ENCODE measurements around the gene TOM1.

The TOM1 gene

DNA sequence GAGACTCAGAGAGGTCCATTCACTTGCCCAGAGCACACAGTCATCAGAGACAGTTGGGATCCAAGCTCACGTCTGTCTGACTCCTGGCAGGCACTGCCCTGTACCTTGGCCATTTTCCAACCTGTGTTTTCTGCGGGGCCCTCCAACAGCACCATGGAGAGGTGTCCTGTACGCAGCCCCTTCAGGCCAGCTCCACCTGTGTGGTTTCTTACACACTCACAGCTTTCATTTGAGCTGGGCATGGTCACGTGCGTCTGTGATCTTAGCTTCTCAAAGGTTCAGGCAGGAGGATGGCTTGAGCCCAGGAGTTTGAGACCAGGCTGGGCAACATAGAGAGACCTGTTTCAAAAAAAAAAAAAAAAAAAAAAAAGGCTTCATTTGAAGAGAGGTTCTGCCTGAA, 24.4 kb downstream of the TOM1 start:
- DNase-seq = no peak

DNA sequence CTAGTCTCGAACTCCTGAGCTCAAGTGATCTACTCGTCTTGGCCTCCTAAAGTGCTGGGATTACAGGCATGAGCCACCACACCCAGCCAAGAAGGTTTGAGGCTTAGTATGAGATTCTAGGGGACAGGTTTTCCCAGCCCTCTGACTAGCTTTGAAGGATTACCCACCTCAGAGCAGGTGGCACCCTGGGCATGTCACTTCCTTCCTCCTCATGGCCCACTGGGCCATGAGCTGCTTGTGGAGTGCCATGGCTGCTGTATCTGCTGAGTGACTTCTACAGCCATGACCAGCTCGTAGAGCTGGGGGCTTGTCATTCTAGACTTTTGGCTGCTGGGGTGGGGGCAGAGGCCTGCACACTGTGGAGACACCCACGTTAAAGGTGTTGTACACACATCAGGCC, 25.1 kb downstream of the TOM1 start:
- DNase-seq = no peak

DNA sequence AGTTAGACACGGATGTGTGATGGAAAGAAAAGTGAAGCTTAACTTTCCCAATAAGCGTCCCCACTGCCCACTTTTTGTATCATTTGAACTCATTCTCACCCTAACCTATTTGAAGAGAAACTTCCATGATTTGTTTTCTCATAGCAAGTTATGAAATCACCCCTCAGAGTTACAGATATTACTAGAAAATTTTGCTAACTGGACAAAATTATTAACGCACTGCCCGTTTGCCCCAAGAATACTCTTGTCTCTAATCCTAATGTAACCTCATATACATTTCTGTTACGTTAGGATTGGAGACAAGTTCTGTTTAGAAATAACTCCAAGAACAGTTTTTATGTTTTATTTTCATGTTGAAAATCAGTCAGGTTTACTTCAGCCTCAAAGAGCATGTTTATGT, 25.5 kb downstream of the TOM1 start:
- DNase-seq = no peak

DNA sequence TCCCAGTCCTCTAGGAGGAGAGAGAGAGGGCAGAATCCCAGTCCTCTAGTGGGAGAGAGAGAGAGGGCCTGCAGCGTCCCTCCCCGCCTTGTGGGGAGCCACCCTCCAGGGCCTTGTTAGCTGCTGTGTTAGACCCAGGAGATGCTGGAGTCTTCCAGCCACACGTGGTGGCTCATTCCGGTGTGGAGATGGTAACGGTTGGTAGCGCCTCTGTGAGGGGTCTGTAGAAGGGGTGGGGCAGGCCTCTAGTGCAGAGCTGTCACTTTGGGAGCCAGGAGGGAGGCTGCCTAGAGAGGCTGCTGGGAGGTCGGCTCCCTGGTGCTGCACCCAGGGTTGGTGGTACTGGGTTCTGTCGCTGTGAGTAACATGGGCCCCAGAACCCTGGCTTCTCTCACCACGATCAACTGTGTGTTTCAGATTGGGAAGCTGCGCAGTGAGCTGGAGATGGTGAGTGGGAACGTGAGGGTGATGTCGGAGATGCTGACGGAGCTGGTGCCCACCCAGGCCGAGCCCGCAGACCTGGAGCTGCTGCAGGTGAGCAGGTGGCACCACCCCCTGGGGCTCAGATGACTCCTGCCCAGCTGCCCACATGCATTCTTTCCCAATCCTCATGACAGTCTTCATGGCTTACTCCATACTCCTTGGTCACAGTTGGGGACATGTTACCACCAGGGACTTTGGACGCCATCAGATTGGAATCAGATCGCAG, 27.3 kb downstream of the TOM1 start:
- no peak for DNase-seq

DNA sequence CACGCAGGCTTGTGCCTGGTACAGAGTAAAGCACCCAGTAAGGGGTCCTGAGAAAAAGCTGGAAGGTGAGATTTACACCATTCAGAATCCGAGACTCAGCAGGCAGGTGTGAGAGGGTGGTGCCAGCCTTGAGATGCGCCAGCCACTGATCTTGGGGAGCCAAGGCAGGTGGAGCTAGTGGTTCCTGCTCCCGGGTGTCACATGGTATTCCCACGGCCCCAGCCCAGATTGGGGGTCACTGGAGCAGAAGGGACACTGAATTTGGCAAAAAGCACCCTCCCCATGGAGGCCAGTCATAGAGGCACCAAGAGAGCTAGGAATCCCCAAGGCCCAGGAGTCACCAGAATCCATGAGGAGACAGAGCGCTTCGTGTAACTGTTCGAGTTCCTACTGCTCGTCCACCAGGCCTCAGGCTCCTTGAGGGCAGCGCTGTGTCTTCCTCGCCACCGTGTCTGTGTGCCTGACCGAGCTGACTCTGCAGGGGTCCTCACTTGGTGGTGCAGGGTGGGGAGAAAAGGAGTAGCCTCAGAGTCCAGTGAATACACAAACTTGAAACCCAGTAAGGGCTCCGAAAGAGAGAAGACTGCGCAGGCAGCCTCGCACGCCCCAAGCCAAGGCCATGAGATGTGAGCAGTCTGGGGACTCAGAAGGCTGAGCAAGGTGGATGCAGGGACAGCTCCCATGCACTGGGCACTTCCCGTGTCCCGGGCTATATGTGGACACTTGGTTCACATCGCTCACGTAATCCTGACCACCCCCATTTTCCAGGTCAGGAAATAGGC, 28.2 kb downstream of the TOM1 start:
- no peak for DNase-seq

DNA sequence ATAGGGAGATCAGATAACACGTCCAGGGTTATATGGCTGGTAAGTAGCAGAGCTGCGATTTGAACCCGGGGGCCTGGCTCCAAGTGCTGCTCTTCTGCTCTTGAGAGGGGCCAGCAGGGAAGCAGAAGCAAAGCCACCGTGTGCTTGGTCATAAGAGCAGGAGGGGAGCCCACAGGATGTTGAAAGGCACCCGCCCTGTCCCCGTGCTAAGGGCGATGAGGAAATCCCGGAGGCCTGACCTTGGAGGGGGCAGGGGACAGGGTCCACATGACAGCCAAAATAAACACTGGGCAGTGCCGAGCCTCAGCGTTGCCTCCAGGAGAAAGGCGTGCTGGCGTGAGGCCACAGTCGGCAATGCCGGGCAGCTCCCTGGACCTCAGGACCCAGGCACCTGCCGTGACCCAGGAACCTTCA, 28.8 kb downstream of the TOM1 start:
- DNase-seq = no peak

DNA sequence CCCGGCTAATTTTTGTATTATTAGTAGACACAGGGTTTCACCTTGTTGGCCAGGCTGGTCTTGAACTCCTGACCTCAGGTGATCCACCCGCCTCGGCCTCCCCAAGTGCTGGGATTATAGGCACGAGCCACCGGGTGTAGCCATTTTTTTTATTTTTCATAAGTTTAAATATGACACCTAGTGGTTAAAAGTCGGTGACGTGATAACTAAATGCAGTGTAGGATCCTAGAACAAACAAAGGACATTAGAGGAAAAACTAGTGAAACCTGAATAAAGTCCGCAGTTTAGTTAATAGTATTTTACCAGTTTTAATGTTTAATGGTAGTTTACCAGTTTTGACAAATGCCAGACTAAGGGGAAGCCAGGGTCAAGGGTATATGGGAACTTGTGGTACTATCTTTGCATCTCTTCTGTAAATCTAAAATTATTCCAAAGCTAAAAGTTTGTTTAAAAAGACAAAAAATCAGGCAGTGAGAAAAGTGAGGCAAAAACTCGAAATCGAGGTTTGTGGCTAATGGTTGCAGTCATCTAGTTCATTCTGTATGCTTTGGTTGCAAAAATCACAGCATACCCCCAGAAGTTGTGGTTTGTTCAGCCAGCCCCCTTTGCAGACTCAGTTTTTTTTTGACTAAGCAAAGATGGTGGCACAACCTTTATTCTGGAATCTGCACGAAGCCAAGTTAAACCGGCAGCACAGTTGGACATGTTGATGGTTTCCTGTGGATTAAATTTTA, 29.6 kb downstream of the TOM1 start:
- no peak for DNase-seq

DNA sequence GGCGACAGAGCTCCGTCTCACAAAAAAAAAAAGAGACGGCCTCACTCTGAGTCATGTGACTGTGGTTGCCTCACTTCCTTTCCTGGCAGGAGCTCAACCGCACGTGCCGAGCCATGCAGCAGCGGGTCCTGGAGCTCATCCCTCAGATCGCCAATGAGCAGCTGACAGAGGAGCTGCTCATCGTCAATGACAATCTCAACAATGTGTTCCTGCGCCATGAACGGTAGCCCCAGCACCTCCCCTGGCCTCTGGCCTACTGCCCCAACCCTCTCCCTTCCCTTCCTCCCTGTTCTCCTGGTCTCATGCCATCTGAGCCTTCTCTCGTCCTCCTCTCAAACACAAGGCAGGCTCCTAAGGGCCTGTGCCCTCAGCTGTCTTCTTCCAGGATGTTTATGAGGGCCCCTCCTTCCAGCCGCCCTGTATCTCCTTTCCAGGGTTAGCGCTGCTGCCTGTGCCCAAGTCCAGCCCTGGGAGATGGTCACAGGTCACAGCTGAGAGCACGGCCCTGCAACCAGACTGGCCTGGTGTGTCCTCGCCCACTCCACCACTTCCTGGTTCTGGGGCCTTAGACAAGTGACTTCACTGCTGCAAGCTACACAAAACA, 30.7 kb downstream of the TOM1 start:
- peak; percentile 84 for DNase-seq

DNA sequence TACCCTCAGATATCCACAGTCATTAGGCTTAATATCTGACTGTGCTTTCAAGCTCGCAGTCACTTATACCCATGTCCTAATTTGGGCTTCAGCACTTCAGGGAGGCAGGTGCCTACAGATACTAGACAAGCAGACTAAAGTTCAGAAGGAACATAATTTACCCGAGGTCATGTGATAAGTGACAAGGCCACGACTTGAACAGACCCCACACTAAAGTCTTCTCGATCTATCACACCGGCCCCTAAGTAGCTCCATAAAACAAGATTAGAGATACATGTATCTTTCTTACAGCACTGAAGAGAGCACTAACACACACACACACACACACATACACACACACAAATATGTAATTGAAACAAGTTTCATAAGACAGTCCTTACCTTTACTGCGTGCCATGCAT, 32.6 kb downstream of the TOM1 start:
- DNase-seq = no peak

DNA sequence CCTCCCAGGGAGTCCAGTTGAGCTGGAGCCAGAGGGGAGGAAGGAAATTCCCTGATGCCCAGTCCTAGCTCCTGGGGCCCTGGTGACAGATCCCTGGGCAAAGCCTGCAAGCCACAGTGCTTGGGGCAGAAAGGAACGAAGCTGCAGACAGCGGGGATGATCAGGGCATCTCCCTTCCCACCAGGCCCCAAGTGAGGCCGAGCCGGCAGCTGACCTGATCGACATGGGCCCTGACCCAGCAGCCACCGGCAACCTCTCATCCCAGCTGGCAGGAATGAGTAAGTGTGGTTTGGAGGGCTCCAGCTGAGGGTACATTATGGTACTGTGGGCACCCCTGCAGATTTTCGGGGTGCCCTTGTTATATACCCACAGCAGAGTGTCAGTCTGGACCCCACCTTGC, 33.5 kb downstream of the TOM1 start:
- DNase-seq = no peak

DNA sequence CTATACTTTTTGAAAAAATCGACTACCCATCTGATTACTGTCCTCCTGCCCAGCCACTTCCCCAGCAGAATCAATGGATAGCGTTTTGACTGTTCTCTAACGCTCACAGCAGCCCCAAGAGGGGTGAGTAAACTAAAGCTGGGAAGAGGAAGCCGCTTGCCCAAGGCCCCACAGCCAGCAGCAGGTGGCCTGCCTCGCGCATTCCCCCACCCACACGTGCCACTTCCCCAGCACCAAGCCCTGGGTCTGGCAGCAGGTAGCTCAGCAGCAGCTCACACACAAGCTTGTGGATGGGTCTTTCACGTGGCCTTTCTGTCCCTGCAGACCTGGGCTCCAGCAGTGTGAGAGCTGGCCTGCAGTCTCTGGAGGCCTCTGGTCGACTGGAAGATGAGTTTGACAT, 34.3 kb downstream of the TOM1 start:
- no peak for DNase-seq

DNA sequence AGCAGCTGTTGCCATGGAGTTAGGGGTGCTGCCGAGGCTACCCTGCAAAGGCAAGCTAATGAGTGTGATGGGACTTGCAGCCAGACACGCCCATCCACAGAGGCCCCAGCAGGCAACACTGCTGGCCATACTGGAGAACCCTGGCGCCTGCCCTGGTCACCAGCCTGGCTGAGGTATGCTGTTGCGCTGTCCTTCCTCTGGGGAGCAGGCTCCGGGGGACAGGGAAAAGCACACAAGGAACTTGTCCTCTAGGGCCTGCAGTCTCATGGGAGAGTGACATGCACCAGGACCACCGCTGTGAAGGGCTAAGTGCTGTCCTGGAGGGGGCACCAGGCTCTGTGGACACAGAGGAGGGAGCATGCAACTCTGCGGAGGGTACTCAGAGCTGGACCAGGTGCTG, 35.8 kb downstream of the TOM1 start:
- DNase-seq = no peak

DNA sequence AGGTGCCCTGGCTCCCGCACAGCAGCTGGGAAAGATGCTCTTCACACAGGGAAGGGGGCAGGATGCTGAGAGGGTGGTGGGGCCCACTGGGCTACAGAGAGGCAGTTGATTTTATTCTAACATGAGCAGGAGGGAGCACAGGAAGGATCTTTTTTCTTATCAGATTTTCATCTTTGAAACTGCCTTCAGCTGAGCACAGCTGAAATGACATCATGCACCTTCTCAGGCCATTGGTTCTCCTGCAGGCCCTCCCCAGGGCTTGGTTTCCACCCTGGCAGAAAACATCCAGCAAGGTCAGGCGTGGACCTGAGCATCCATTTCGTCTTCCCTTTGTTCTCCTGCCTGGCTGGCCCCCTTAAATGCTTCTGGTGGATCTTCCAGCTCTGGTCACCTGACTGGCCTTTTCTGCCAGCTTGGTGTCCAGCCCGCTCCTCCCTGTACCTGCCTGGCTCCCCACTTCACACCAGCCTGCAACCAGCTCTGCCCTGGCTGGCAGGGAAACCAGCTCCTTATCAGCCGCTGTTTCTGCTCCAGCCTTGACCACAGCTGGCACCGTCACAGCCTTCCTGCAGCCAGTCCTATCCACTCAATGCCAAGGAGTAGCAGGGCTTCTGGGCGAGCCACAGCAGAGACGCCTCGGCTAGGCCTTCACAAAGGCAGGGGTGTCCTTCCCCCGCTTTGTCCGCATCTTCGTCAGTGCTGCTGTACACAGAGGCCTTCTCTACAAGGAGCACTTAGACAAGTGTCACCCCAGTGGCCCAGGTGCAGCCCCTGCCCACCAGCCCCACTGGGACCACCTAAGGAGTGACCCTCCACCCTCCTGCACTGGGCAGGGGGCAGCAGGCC, 36.5 kb downstream of the TOM1 start:
- no peak for DNase-seq

DNA sequence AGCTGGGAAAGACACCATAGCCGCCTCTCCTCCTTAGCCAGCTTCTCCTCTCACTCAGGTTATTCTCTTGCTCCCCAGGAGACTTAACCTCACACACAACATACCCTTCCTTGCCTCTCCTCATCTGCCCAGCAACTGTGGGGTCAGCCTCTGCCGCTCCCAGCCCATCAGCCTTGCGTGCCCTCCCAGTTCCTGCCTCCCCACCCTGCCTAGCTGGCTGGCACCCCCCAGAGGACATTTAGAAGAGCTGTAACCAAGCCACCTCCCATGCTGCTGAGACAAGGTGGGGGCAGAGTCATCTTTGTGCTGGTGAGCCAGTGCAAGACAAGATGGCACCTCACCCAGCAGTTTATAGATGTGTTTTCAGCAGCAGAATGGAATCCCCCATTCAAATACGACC, 38.2 kb downstream of the TOM1 start:
- DNase-seq = no peak

DNA sequence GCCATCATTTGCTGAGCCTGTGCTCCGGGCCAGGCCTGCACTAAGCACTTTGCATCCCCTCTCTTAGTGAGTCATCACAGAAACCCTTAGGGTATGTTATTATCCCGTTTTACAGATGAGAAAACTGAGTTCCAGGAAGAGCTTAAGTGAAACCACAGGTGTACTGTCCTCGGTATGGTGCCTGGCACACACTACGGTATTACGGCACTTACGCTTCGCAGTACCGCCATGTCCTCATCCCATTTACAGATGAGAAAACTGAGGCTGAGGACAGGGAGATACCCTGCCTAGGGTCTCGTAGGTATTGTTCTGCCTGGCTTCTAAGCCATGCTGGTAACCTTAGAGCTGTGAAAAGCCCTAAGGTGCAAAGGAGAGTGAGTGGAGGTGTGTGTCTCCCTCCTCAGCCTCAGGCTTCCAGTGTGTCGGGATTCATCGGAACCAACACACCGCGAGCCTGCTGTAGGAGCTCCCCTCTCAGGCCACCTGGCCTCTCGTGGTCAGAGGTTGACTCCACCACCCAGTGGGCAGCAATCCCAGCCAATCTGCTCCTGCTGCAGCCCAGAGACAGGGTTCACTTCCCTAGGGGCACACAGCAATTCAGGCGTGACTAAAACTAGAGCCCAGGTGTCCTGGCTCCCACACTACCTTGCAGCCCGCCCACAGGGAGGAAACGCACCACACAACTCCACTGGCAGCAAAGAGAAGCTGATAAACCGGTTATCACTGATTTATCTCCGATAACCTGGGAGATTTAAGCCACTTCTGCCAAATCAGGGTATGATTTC, 41.6 kb downstream of the TOM1 start:
- no peak for DNase-seq

DNA sequence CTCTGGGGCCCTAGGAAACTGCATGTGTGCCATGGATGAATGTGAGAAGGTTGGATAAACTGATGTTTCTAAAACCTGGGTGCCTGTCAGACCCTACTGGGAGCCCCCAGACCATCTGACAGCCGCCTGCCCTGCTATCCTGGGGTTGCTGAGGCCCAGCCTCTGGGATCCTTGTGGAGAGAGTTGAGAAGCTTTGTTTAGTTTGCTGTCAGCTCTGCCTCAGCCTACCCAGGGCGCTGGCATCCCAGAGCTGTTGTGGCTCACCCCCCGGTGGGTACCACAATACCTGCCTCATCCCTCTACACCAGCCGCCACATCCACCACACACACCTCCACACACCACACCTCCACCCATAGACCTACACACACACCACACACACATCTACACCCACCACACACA, 42.7 kb downstream of the TOM1 start:
- DNase-seq = no peak

DNA sequence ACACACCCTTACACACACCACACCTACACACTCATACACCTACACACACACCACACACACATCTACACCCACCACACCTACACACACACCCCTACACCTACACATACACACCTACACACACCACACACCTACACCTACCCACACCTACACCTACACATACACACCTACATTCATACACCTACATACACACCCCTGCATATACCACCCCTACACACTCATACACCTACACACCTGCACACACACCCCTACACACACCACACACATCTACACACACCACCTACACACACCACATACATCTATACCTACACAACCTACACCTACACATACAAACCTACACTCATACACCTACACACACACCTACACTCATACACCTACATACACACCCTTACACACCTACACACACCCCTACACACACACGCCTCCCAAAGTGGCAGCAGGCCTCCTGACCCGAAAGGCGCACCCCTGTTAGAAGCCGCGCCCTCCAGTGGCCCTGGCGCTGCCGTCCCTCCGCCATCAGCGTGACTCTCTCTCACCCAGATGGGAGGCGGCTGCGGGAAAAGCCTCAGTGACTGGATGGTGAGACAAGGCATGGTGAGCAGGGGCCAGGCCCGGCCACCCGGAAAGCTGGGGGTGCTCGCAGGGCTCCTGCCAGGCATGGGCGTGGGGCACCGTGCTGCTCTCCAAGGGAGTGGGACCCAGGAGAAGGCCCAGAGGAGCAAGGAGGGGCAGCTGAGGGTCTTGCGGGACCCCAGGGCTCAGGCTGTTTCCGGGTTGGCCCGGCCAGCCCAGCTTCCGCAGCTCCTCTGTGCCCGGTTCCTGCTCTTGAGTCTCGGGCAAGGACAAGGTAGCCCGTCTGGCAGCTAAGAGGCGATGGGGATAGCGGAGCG, 44.2 kb downstream of the TOM1 start:
- no peak for DNase-seq

DNA sequence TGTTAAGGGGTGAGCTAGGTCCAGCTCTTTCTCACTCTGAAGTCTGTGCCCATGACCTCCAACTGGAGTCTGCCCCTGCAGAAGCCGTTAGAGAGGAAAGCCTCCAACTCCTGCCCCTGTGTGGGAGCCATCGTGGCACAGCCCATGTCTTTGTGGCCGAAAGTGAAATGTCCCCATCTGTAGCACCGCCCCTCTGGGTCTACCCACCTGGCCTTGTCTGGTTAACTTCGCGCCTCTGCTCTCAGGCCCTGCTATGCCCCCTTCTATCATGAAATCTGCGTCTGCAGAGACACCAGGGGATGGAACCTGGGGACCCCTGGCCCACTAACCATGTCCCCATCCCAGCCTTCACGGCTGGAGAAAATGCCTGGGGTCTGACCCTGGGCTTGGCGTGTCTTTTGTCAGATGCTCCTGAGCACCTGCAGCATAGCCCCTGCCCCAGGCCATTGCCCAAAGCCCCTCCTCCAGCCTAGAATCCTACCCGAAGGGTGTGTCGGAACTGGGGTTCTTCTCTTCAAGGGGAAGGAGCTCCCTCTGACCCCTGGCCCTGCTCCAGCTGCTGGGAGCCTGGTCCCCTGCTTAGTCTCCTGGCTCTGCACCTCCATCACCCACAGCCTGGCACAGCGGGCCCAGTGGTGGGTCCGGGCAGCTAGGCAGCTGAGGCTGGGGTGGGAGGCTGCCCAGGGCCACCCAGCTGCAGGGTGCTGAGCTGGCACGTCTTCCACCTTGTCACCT, 45.4 kb downstream of the TOM1 start:
- no peak for DNase-seq

DNA sequence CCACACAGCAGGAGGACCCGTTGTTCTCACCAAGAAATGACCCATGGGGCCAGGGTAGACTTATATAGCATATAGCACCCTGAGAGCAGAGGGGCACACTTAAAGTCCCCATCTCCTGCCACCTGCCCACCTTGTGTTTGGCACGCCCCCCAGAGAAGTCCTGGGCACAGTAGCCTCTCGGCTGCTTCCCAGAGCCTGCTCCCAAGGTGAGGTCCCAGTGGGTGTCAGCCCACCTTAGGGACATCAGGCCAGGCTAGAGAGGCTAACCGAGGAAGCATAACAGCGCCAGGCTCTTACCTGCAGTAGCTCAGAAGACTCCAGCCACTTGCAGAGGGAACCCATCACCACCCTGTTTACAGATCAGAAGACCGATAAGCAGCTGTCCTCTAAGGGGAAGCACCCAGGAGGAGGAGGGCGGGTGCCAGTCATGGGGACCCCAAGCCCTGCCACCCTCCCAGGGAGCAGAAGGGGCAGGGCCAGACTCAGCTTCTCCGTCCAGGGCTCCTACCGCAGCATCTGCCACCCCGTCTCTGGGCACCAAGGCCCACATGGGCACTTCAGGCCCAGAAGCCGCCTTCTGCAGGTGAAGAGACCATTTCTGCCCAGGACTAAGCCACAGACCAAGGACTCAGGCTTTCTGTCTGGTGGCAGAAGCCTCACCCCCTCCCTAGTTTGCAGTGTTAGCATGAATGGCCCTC, 46.3 kb downstream of the TOM1 start:
- no peak for DNase-seq

Data from fibroblast of skin of abdomen (primary cell).